Stromal cell of bone marrow (primary cell): ENCODE results near the gene KIF20B.

ENCODE experiments used
- DNase-seq: peaks from one replicate; pipeline ENCODE4 v3.0.0-alpha.2; 2012; ENCODE audit warnings: low read depth

Gene KIF20B

GRCh38 chr10:89701242-89702120 is at the start of gene KIF20B:
KIF20B (plus strand) TSS chr10:89701590; CDS start chr10:89705295, 3,705 bp downstream.
- DNase-seq: peak; percentile 94

- DNase-seq: no peak
These were observed 49.3 kb upstream of the KIF20B start for GRCh38 chr10:89651916-89652573.

GRCh38 chr10:89652806-89653370 is 48.5 kb upstream of the KIF20B start:
- no peak for DNase-seq

GRCh38 chr10:89653410-89653869 is 48.0 kb upstream of the KIF20B start:
- no peak for DNase-seq

GRCh38 chr10:89655722-89656121 is 45.7 kb upstream of the KIF20B start:
- no peak for DNase-seq

GRCh38 chr10:89657302-89657701 is 44.1 kb upstream of the KIF20B start:
- no peak for DNase-seq

GRCh38 chr10:89659143-89660131 is 42.0 kb upstream of the KIF20B start:
- peak; percentile 91 for DNase-seq

GRCh38 chr10:89662596-89662995 is 38.8 kb upstream of the KIF20B start:
- no peak for DNase-seq

GRCh38 chr10:89663144-89663543 is 38.2 kb upstream of the KIF20B start:
- DNase-seq: no peak

GRCh38 chr10:89664203-89664602 is 37.2 kb upstream of the KIF20B start:
- peak; percentile 32 for DNase-seq

- no peak for DNase-seq
These were observed 36.1 kb upstream of the KIF20B start for GRCh38 chr10:89665302-89665701.

GRCh38 chr10:89666138-89666537 is 35.3 kb upstream of the KIF20B start:
- DNase-seq: no peak

GRCh38 chr10:89668386-89669071 is 32.9 kb upstream of the KIF20B start:
- no peak for DNase-seq

GRCh38 chr10:89669985-89670384 is 31.4 kb upstream of the KIF20B start:
- no peak for DNase-seq

GRCh38 chr10:89670926-89671325 is 30.5 kb upstream of the KIF20B start:
- no peak for DNase-seq

GRCh38 chr10:89677341-89677740 is 24.0 kb upstream of the KIF20B start:
- DNase-seq: no peak

- no peak for DNase-seq
These were observed 21.4 kb upstream of the KIF20B start for GRCh38 chr10:89679986-89680385.

GRCh38 chr10:89683883-89684282 is 17.5 kb upstream of the KIF20B start:
- DNase-seq: no peak

- DNase-seq: no peak
These were observed 16.8 kb upstream of the KIF20B start for GRCh38 chr10:89684604-89685003.

- DNase-seq: no peak
These were observed 15.5 kb upstream of the KIF20B start for GRCh38 chr10:89685936-89686335.

- DNase-seq: no peak
These were observed 11.4 kb upstream of the KIF20B start for GRCh38 chr10:89690027-89690426.
